Ishikawa (cell line): Measurements from ENCODE around the gene SYNE3.

Source experiments
- EP300 ChIP-seq: IDR thresholded peaks from 2 replicates; pipeline ENCODE4 v1.6.1; 2012; ENCODE audit warnings: borderline replicate concordance
- FOXM1 ChIP-seq: IDR thresholded peaks from 2 replicates; pipeline ENCODE4 v1.6.1; 2012; ENCODE audit warnings: low read depth, borderline replicate concordance
- MAX ChIP-seq: IDR thresholded peaks from 2 replicates; pipeline ENCODE4 v1.6.1; 2012
- NFIC ChIP-seq: IDR thresholded peaks from 2 replicates; pipeline ENCODE4 v1.6.1; 2012
- TEAD4 ChIP-seq: IDR thresholded peaks from 2 replicates; pipeline ENCODE4 v1.6.1; 2012

GRCh38 chr14:95489214-95490137 lies 27.0 kb downstream of the SYNE3 start:
- no peak for TF ChIP-seq NFIC
- TF ChIP-seq MAX: no peak
- TF ChIP-seq EP300: no peak
- no peak for TF ChIP-seq FOXM1
- TF ChIP-seq TEAD4: no peak
